Activated CD8-positive, alpha-beta memory T cell treated with anti-CD3 and anti-CD28 coated beads, Interleukin-2, amount 50 U/mL, for 24 hours (primary cell): ENCODE results near the gene RXYLT1.
A peak's percentile ranks its signal among the peaks of the same experiment; 100 is the strongest.
"Not testable (repeated sequence)": the region's sequence is repeated elsewhere in the genome, so short reads cannot be mapped to it uniquely, and the experiment has no call there.

Experiments
- DNase-seq: peaks from one replicate; pipeline ENCODE4 v3.0.0-alpha.2; 2020; ENCODE audit errors: extremely low read depth

RXYLT1 gene

GRCh38 chr12:63779498-63780481 is at the start of gene RXYLT1:
Gene RXYLT1 (plus strand): TSS chr12:63779909. CDS start chr12:63779961, 52 bp downstream.
- DNase-seq = peak; percentile 44

DNA sequence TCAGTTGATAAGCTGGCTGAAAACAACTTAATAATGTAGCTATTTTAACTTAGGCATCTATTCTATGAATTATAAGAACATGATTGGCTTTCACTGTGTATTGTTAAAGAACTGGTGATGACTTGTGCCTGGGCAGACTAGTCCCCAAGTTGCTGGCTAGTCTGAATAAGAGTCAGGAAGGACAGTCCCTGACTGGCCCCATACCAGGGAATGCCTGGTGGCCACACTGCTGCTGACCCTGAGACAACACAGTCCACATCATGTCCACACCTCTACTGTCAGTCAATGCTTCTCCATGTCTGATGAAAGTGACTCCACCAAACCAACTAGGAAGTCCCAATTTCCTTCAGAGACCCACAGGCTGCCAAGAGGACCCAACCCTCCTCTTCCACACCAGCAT is 46.9 kb upstream of the RXYLT1 start:
- DNase-seq = not testable (repeated sequence)

- not testable (repeated sequence) for DNase-seq
Measured at GRCh38 chr12:63733585-63733984, 46.1 kb upstream of the RXYLT1 start.

- DNase-seq = not testable (repeated sequence)
Measured at GRCh38 chr12:63740551-63740950, 39.2 kb upstream of the RXYLT1 start.

- DNase-seq = not testable (repeated sequence)
Measured at GRCh38 chr12:63741431-63741830, 38.3 kb upstream of the RXYLT1 start.

DNA sequence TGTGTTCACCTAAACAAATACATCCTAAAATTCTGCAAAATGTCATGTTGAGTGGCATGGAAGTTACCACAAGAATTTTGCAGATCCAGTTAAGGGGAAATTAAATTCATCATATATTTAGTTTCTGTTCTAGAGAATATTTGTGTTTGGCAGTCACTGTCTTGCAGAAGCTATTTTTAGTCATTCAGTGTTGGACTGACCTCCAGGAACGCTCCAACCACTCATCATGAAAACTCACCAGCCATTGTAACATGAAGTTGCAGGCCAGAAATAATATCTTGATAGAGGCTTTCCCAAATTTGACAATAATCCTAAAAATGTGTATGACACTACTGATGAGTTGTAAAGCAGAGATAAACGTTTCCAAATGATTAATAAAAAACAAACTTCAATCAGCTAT is 35.6 kb upstream of the RXYLT1 start:
- not testable (repeated sequence) for DNase-seq

- DNase-seq = not testable (repeated sequence)
Measured at GRCh38 chr12:63746470-63746869, 33.2 kb upstream of the RXYLT1 start.

DNA sequence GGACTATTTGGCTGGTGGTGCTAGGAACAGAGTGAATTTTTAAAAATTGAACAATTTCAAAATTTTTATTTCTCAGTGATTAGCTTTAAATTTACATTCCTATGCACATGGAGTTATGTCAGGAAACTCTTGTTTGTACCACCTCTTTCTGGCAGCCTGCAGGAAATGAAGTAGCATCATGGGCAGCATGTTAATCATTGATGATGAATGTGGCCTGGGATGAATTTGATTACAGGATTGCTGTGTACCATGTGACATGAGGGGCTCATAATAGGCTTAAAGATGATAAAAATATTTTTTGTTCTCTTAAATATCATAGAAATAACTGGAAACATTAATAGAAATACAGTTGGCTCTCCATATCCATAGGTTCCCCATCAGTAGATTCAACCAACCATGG is 32.6 kb upstream of the RXYLT1 start:
- DNase-seq = not testable (repeated sequence)

DNA sequence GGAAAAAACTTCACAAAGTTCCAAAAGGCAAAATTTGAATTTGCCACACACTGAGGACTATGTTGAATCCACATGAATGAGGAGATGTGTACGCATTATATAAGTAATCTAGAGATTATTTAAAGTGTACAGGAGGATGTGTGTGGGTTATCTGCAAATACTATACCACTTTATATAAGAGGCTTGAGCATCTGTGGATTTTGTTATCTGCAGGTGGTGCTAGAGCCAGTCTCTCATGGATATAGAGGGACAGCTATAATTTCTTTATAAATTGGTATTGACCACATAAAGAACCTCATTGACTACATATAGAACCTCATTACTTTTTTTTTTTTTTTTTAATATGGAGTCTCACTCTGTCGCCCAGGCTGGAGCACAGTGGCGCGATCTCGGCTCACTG is 32.2 kb upstream of the RXYLT1 start:
- DNase-seq = no peak

DNA sequence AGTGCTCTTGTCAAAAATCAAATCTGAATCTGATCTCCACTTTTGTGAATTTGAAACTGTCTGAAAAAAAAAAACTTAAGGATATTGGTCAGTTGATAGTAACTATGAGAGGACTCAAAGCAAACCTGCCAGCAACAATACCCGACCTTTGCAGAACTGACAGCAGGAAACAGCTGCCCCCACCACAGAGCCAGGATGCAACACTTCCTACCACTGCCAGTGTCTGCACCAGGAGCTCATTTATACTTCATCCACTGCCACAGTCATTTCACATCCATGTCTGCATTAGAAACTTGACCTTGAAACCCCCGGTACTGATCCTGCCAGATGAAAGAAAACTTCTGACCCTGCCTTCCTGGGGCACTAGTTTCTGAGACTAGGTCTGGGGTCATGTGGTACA is 27.4 kb upstream of the RXYLT1 start:
- DNase-seq = no peak

DNA sequence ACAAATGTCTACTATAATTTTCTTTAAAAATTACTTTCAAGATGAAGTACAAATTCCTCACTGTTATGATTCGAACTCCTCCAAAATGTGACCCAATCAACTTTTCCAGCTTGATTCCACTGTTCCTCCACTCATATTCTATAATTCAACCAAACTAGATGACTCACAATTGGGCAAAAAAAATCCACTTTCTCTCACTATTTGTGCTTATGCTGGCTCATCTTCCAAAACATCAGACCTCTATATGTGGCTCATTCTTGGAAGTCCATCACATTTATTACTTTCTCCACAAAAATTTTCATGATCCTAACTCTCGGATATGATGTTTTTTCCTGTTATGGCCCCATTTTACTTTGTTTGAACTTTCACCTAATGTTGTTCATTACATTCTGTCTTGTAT is 26.9 kb upstream of the RXYLT1 start:
- DNase-seq = no peak

DNA sequence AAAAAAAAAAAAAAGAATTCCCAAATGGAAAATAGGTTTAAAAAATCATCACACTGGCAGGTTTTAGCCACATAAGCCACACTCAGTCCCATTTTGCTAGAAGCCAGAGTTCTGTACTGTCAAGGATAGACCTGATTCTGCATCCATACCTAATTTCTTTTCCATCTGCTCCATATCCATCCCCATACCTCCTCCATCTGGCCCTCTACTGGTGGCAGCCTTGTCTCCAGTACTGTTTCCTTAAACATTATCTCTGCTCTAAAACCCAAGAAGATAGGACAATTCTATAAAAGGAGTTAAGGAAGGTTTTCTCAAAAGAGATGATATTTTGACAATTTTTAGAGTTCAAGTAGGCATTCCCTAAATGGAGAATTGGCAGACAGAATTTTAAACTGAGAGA is 26.0 kb upstream of the RXYLT1 start:
- DNase-seq = no peak

DNA sequence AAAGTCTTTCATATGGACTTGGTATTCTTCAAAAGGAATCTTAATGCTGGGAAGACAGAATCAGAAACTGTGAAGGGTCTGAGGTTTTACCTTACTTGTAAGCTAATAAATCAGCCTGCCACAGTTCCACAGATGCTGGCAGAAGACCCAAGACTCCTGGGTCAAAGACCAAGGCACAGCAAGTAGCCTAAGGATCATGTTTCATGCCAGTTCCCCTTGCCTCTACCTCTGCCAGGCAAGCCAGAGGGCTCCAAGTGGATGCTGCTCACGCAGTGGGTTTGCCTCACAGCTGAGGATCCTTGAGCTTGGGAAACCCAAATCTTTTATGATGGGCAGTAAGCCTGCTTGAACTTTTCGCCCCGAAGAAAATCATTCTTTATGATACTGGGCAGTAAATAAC is 15.2 kb upstream of the RXYLT1 start:
- no peak for DNase-seq

- no peak for DNase-seq
Measured at GRCh38 chr12:63766498-63766897, 13.2 kb upstream of the RXYLT1 start.

DNA sequence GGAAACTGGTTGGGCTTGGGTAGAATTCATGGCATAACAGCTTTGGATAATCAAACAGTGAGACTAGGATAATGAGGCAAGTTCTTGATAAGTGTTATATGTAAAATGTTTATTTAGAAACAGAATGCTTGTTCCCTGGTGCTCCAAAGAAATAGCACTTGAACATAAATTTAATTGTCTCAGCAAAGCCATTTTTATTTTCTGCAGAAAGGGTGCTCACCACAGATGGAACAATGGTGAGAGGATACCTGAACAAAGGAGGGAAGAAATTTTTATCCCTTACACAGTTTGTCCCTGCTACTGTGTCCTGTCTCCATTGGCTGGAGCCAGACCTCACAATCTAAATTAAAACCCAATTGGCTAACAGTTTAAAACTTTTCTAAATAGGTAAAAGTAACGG is 9.3 kb upstream of the RXYLT1 start:
- DNase-seq = no peak

DNA sequence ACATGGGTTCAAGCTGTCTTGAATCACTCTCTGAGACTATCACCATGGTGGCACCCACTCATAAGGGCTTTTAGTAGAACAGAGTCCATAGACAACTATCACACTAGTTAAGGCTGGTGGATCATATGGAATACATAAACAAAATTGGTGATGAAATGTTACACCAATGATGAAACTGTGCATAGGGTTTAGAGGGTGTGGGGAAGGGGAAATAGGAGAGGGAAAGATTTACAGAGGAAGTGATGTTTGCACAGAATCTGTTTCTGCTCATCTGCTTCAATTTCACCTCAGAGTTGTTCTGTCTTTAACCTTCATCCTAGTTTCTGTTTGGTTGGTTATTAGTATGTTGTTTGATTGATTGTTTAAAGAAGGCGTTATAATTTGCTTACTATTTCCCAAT is 2.4 kb upstream of the RXYLT1 start:
- no peak for DNase-seq

DNA sequence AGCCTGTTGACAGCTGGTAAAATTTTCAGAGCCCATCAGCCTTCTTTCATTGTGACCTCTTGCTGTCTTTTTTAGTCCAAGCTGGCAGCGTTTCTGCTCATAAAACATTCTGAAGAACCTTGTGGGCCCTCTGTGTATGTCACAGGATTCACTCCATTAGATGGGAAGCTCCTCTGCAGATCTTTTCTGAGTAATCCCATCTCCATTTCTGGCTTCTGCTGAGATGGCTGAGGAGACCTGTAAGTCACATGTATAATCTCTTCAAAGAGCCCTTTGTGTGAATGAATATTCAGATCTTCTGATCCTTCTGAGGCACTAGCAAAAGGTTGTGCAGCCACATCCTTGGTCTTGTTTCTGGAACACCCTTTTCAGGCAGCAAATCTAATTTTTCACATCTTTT is 2.8 kb downstream of the RXYLT1 start:
- DNase-seq = no peak

- no peak for DNase-seq
Measured at GRCh38 chr12:63787306-63787705, 7.6 kb downstream of the RXYLT1 start.

DNA sequence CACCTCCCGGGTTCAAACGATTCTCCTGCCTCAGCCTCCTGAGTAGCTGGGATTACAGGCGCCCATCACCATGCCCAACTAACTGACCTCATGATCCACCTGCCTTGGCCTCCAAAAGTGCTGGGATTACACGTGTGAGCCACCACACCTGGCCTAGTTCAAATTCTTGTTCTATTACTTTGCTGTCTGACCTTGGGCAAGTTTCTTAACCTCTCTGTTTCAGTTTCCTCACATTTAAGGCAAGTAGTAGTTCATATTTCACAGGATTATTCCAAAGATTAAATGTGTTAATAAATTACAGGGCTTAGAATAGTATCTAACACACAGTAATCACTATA is 10.9 kb downstream of the RXYLT1 start:
- DNase-seq = no peak

GRCh38 chr12:63792338-63792737 is 12.6 kb downstream of the RXYLT1 start:
- DNase-seq = no peak

DNA sequence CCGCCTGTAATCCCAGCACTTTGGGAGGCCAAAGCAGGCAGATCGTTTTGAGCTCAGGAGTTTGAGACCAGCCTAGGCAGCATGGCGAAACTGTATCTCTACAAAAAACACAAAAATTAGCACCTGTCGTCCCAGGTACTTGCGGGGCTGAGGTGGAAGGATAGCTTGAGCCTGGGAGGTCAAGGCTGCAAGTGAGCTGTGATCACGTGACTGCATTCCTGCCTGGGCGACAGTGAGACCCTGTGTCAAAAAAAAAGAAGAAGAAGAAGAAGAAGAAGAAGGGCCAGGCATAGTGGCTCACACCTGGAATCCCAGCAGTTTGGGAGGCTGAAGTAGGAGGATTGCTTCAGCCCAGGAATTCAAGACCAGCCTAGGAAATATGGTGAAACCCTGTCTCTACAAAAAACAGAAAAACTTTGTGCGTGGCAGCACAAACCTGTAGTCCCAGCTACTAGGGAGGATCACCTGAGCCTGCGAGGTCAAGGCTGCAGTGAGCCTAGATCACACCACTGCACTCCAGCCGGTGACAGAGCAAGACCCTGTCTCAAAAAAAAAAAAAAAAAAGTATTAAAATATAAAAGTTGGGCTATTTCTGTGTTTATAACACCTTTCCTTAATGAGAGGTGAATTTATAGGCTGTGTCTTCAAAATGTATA is 15.5 kb downstream of the RXYLT1 start:
- no peak for DNase-seq

DNA sequence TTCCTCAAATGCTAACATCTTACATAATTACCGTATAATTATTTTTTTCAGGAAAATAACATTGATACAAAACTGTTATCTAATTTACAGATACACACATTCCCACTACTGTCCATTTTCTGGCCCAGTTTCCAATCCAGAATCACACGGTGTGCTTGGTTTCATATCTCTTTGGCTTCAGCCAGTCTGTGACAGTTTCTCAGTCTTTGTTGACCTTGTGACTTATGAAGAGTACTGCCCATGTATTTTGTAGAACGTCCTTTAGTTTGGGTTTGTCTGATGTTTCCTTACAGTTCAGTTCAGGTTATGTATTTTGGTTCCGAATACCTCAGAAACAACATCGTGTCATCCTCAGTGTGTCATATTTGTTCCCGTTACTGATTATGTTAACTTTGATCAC is 16.2 kb downstream of the RXYLT1 start:
- DNase-seq = no peak

DNA sequence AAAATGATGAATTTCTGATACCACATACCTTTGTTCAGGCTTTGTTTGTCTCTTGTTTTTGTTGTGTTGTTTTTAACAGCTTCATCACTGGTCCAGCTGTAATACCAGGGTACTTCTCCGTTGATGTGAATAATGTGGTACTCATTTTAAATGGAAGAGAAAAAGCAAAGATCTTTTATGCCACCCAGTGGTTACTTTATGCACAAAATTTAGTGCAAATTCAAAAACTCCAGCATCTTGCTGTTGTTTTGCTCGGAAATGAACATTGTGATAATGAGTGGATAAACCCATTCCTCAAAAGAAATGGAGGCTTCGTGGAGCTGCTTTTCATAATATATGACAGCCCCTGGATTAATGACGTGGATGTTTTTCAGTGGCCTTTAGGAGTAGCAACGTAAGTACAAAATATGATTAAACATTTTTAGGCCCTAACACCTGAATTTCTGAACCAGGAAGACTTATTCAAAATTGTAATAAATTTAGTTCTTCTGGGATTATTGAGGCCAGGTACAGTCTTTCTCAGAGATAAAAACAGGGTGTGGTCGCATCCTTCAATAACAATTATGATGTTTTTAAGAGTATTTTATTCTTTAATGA is 22.4 kb downstream of the RXYLT1 start:
- DNase-seq = no peak
